IgD-negative memory B cell (primary cell): ENCODE results near the gene TLX3. TPM values are rescaled to one million over a fixed set of nuclear protein-coding genes. Genes with fewer than 3 reads are reported as not detected.
"Not testable (repeated sequence)": the region's sequence is repeated elsewhere in the genome, so short reads cannot be mapped to it uniquely, and the experiment has no call there.

Experiments used
- H3K27ac Mint-ChIP-seq, 3 donors: one replicate each; pipeline ENCODE4 v1.8.0; 2020 to 2022; ENCODE audit warnings: mild to moderate bottlenecking in 3 of 3, mixed read lengths in 3 of 3, moderate library complexity in 1 of 3
- H3K27me3 Mint-ChIP-seq: one replicate; pipeline ENCODE4 v1.8.0; 2021; ENCODE audit warnings: mixed read lengths
- H3K36me3 Mint-ChIP-seq: one replicate; pipeline ENCODE4 v1.8.0; 2020; ENCODE audit warnings: mild to moderate bottlenecking, mixed read lengths
- H3K4me1 Mint-ChIP-seq, 3 donors: one replicate each; pipeline ENCODE4 v1.8.0; 2020 to 2022; ENCODE audit warnings: mixed read lengths in 3 of 3, mild to moderate bottlenecking in 1 of 3
- H3K4me3 Mint-ChIP-seq, 4 donors: one replicate each; pipeline ENCODE4 v1.8.0; 2020 to 2022; ENCODE audit warnings: mild to moderate bottlenecking in 4 of 4, mixed read lengths in 4 of 4, moderate library complexity in 3 of 4
- H3K9me3 Mint-ChIP-seq, 3 donors: one replicate each; pipeline ENCODE4 v1.8.0; 2020 to 2021; ENCODE audit warnings: mixed read lengths in 3 of 3, mild to moderate bottlenecking in 1 of 3
- polyA plus RNA-seq: library from polyadenylated mRNA; unstranded; fragments of 300-500 nt; fragmentation: Illumina TruSeq; gene quantifications from one replicate; pipeline ENCODE4 v1.2.3, GENCODE V29; 2021

TLX3 gene
- polyA plus RNA-seq, 1 donor from 2014 or later: not detected

GRCh38 chr5:171291371-171291770 lies 17.7 kb upstream of the TLX3 start:
- H3K27ac Mint-ChIP-seq: no peak overlapping the region
- H3K9me3 Mint-ChIP-seq: no peaks in the 10 kb centered on the region
- no peaks in the 10 kb centered on the region for H3K36me3 Mint-ChIP-seq
- H3K27me3 Mint-ChIP-seq: peaks cover 3% of the 10 kb centered on the region
- no peaks in the 10 kb centered on the region for H3K4me1 Mint-ChIP-seq
- H3K4me3 Mint-ChIP-seq: no peak overlapping the region

- no peak overlapping the region for H3K27ac Mint-ChIP-seq
- H3K4me1 Mint-ChIP-seq: no peaks in the 10 kb centered on the region
- H3K9me3 Mint-ChIP-seq: no peaks in the 10 kb centered on the region
- no peak overlapping the region for H3K4me3 Mint-ChIP-seq
- H3K36me3 Mint-ChIP-seq: no peaks in the 10 kb centered on the region
- H3K27me3 Mint-ChIP-seq: peaks cover 11% of the 10 kb centered on the region
These were observed 13.7 kb upstream of the TLX3 start for GRCh38 chr5:171295299-171295698.

GRCh38 chr5:171295801-171296200 lies 13.2 kb upstream of the TLX3 start:
- Mint-ChIP-seq H3K36me3 (no peaks in the 10 kb centered on the region), H3K4me1 (no peaks in the 10 kb centered on the region), H3K27ac (peak overlapping the region in 1 of 3 donors; percentile 3), H3K9me3 (no peaks in the 10 kb centered on the region), H3K4me3 (no peak overlapping the region), H3K27me3 (peaks cover 11% of the 10 kb centered on the region)

GRCh38 chr5:171297941-171298340 lies 11.1 kb upstream of the TLX3 start:
- H3K27me3 Mint-ChIP-seq: peaks cover 14% of the 10 kb centered on the region
- not testable (repeated sequence) for H3K4me1 Mint-ChIP-seq, H3K9me3 Mint-ChIP-seq

GRCh38 chr5:171299228-171299627 lies 9.8 kb upstream of the TLX3 start:
- no peaks in the 10 kb centered on the region for H3K36me3 Mint-ChIP-seq
- H3K4me3 Mint-ChIP-seq: no peak overlapping the region
- H3K27ac Mint-ChIP-seq: no peak overlapping the region
- no peaks in the 10 kb centered on the region for H3K4me1 Mint-ChIP-seq
- peaks cover 17% of the 10 kb centered on the region for H3K27me3 Mint-ChIP-seq
- H3K9me3 Mint-ChIP-seq: peaks cover 0 to 3% (median 0%) of the 10 kb centered on the region in 3 donors

More at GRCh38 chr5:171297941-171298340, 11.1 kb upstream of the TLX3 start:
- H3K4me3 Mint-ChIP-seq, H3K36me3 Mint-ChIP-seq, H3K27ac Mint-ChIP-seq: not testable (repeated sequence)

- peaks cover 23% of the 10 kb centered on the region for H3K27me3 Mint-ChIP-seq
- H3K4me1 Mint-ChIP-seq: no peaks in the 10 kb centered on the region
- no peaks in the 10 kb centered on the region for H3K36me3 Mint-ChIP-seq
- no peak overlapping the region for H3K27ac Mint-ChIP-seq
- H3K9me3 Mint-ChIP-seq: peaks cover 0 to 4% (median 0%) of the 10 kb centered on the region in 3 donors
- no peak overlapping the region for H3K4me3 Mint-ChIP-seq
These were observed 9.2 kb upstream of the TLX3 start for GRCh38 chr5:171299851-171300250.

GRCh38 chr5:171300358-171300757 lies 8.7 kb upstream of the TLX3 start:
- Mint-ChIP-seq H3K9me3 (peaks cover 0 to 4% (median 0%) of the 10 kb centered on the region in 3 donors), H3K27me3 (peaks cover 24% of the 10 kb centered on the region), H3K36me3 (no peaks in the 10 kb centered on the region), H3K4me3 (no peak overlapping the region), H3K4me1 (no peaks in the 10 kb centered on the region), H3K27ac (no peak overlapping the region)

GRCh38 chr5:171306166-171306565 lies 2.9 kb upstream of the TLX3 start:
- H3K9me3 Mint-ChIP-seq: peaks cover 0 to 9% (median 0%) of the 10 kb centered on the region in 3 donors
- H3K27me3 Mint-ChIP-seq: peaks cover 53% of the 10 kb centered on the region
- H3K4me3 Mint-ChIP-seq: no peak overlapping the region
- H3K4me1 Mint-ChIP-seq: peaks cover 0 to 2% (median 0%) of the 10 kb centered on the region in 3 donors
- H3K27ac Mint-ChIP-seq: no peak overlapping the region
- H3K36me3 Mint-ChIP-seq: peaks cover 1% of the 10 kb centered on the region

- Mint-ChIP-seq H3K4me1 (peaks cover 0 to 2% (median 0%) of the 10 kb centered on the region in 3 donors), H3K9me3 (peaks cover 0 to 9% (median 0%) of the 10 kb centered on the region in 3 donors), H3K27ac (no peak overlapping the region), H3K27me3 (peaks cover 55% of the 10 kb centered on the region), H3K4me3 (peak overlapping the region in 1 of 4 donors; percentile 68), H3K36me3 (peaks cover 1% of the 10 kb centered on the region)
These were observed 2.1 kb upstream of the TLX3 start for GRCh38 chr5:171306781-171307591.

- Mint-ChIP-seq H3K4me3 (no peak overlapping the region), H3K9me3 (peaks cover 0 to 10% (median 2%) of the 10 kb centered on the region in 3 donors), H3K27me3 (peaks cover 58% of the 10 kb centered on the region), H3K27ac (peak overlapping the region in 2 of 3 donors; percentile 57 to 59), H3K36me3 (peaks cover 3% of the 10 kb centered on the region), H3K4me1 (peaks cover 2 to 4% (median 4%) of the 10 kb centered on the region in 3 donors)
These were observed 1.1 kb upstream of the TLX3 start for GRCh38 chr5:171307789-171308452.

- H3K4me3 Mint-ChIP-seq: no peak overlapping the region
- peaks cover 0 to 12% (median 2%) of the 10 kb centered on the region in 3 donors for H3K9me3 Mint-ChIP-seq
- H3K27me3 Mint-ChIP-seq: peaks cover 64% of the 10 kb centered on the region
- peaks cover 9 to 11% (median 10%) of the 10 kb centered on the region in 3 donors for H3K4me1 Mint-ChIP-seq
- H3K36me3 Mint-ChIP-seq: peaks cover 3% of the 10 kb centered on the region
- H3K27ac Mint-ChIP-seq: peak overlapping the region in 2 of 3 donors; percentile 39 to 62
These were observed 496 bp downstream of the TLX3 start for GRCh38 chr5:171309276-171310211.

GRCh38 chr5:171310212-171310818 lies 1.3 kb downstream of the TLX3 start:
- H3K27me3 Mint-ChIP-seq: peaks cover 61% of the 10 kb centered on the region
- peak overlapping the region in 2 of 3 donors; percentile 39 to 47 for H3K27ac Mint-ChIP-seq
- H3K9me3 Mint-ChIP-seq: peaks cover 0 to 12% (median 2%) of the 10 kb centered on the region in 3 donors
- H3K36me3 Mint-ChIP-seq: peaks cover 3% of the 10 kb centered on the region
- H3K4me1 Mint-ChIP-seq: peaks cover 9 to 11% (median 10%) of the 10 kb centered on the region in 3 donors
- peak overlapping the region in 2 of 4 donors; percentile 23 to 32 for H3K4me3 Mint-ChIP-seq

- peaks cover 9 to 11% (median 10%) of the 10 kb centered on the region in 3 donors for H3K4me1 Mint-ChIP-seq
- H3K27ac Mint-ChIP-seq: peak overlapping the region in 1 of 3 donors; percentile 47
- peak overlapping the region in 2 of 4 donors; percentile 32 to 60 for H3K4me3 Mint-ChIP-seq
- peaks cover 0 to 12% (median 2%) of the 10 kb centered on the region in 3 donors for H3K9me3 Mint-ChIP-seq
- H3K36me3 Mint-ChIP-seq: peaks cover 3% of the 10 kb centered on the region
- H3K27me3 Mint-ChIP-seq: peaks cover 57% of the 10 kb centered on the region
These were observed 1.8 kb downstream of the TLX3 start for GRCh38 chr5:171310819-171311321.
